Liver (tissue), 9 donors: ENCODE results near the gene DOCK9. TPM values are rescaled to one million over a fixed set of nuclear protein-coding genes. Genes with fewer than 3 reads are reported as not detected.

Experiments
- DNase-seq: peaks from one replicate; pipeline ENCODE4 v3.0.0-alpha.2; 2017; ENCODE audit warnings: low spot score
- H3K27ac ChIP-seq, 2 donors: one replicate each; pipeline ENCODE4 v1.7.0; 2013; ENCODE audit warnings: inconsistent platforms in 2 of 2, low read length in 2 of 2, control low read depth in 1 of 2, low read depth in 1 of 2, mild to moderate bottlenecking in 1 of 2
- H3K27me3 ChIP-seq, 4 donors: one replicate each; pipeline versions ENCODE4 v1.6.1 to v1.7.0; 2013; ENCODE audit warnings: low read length in 3 of 4, inconsistent platforms in 1 of 4, mild to moderate bottlenecking in 1 of 4, moderate library complexity in 1 of 4; ENCODE audit not compliant: control insufficient read depth in 4 of 4, insufficient read depth in 4 of 4
- H3K36me3 ChIP-seq, 4 donors: one replicate each; pipeline versions ENCODE4 v1.6.1 to v1.7.0; 2013; ENCODE audit warnings: low read length in 3 of 4, mild to moderate bottlenecking in 3 of 4, low read depth in 1 of 4, moderate library complexity in 1 of 4; ENCODE audit not compliant: control insufficient read depth in 4 of 4, insufficient read depth in 3 of 4
- H3K4me1 ChIP-seq, 4 donors: one replicate each; pipeline versions ENCODE4 v1.6.1 to v1.7.0; 2013; ENCODE audit warnings: low read length in 3 of 4, mild to moderate bottlenecking in 3 of 4, moderate library complexity in 1 of 4; ENCODE audit not compliant: control insufficient read depth in 4 of 4, insufficient read depth in 4 of 4
- H3K4me3 ChIP-seq, 3 donors: one replicate each; pipeline versions ENCODE4 v1.6.1 to v1.7.0; 2013; ENCODE audit warnings: low read length in 3 of 3, control low read depth in 1 of 3, low read depth in 1 of 3, mild to moderate bottlenecking in 1 of 3
- H3K9ac ChIP-seq, 2 donors: one replicate each; pipeline ENCODE4 v1.7.0; 2013; ENCODE audit warnings: low read length in 2 of 2, mild to moderate bottlenecking in 2 of 2, moderate library complexity in 2 of 2, control low read depth in 1 of 2, low read depth in 1 of 2
- H3K9me3 ChIP-seq, 4 donors: one replicate each; pipeline versions ENCODE4 v1.6.1 to v1.7.0; 2013; ENCODE audit warnings: low read length in 3 of 4; ENCODE audit not compliant: control insufficient read depth in 4 of 4
- EGR1 ChIP-seq, 2 donors: IDR thresholded peaks; 2 replicates each; pipeline ENCODE4 v1.6.1; 2016 to 2018; ENCODE audit warnings: antibody characterized with exemption in 2 of 2, low read depth in 2 of 2
- FOXA1 ChIP-seq: IDR thresholded peaks from 2 replicates; pipeline ENCODE4 v1.6.1; 2016; ENCODE audit warnings: antibody characterized with exemption
- FOXA2 ChIP-seq: IDR thresholded peaks from 2 replicates; pipeline ENCODE4 v1.6.1; 2016; ENCODE audit warnings: antibody characterized with exemption
- GABPA ChIP-seq, 2 donors: IDR thresholded peaks in 1 of 2; conservative IDR thresholded peaks in 1 of 2; 2 replicates each; pipeline ENCODE4 v1.6.1; 2016; ENCODE audit warnings: antibody characterized with exemption in 2 of 2, mild to moderate bottlenecking in 1 of 2, moderate library complexity in 1 of 2
- HNF4G ChIP-seq: IDR thresholded peaks from 2 replicates; pipeline ENCODE4 v1.6.1; 2016; ENCODE audit warnings: antibody characterized with exemption
- RAD21 ChIP-seq, 2 donors: IDR thresholded peaks; 2 replicates each; pipeline ENCODE4 v1.6.1; 2016; ENCODE audit warnings: antibody characterized with exemption in 2 of 2, mild to moderate bottlenecking in 2 of 2
- RXRA ChIP-seq, 2 donors: IDR thresholded peaks; 2 replicates each; pipeline ENCODE4 v1.6.1; 2017 to 2018; ENCODE audit warnings: antibody characterized with exemption in 2 of 2, mild to moderate bottlenecking in 1 of 2
- TAF1 ChIP-seq: conservative IDR thresholded peaks from 2 replicates; pipeline ENCODE4 v1.6.1; 2016; ENCODE audit warnings: antibody characterized with exemption, mild to moderate bottlenecking
- WGBS: extraction: QIAGEN DNeasy Blood & Tissue Kit; methylation state at CpG from one replicate; pipeline ENCODE4 v1.1.7; 2013; 5-methylcytosine and 5-hydroxymethylcytosine counted together
- polyA plus RNA-seq, 2 donors: library from polyadenylated mRNA; stranded (reverse) in 1 of 2; unstranded in 1 of 2; fragments of 200-250 nt in 1 of 2; fragments of >200 nt in 1 of 2; fragmentation: Nextera tagmentation in 1 of 2; extraction: Ambion mirVana in 1 of 2; gene quantifications; one replicate each; pipeline versions ENCODE4 v1.2.1 to v1.2.3, GENCODE V29; 2013 to 2015
- total RNA-seq, 2 donors: library from RNA; depleted of rRNA; stranded (reverse); fragments of >200 nt; gene quantifications; one replicate each; pipeline ENCODE4 v1.2.3, GENCODE V29; 2014
- TF ChIP-seq, protein P1 (sequence below): IDR thresholded peaks from 2 replicates; pipeline ENCODE4 v1.6.1; 2016; ENCODE audit warnings: antibody characterized with exemption
- TF ChIP-seq, protein P2 (sequence below): IDR thresholded peaks from 2 replicates; pipeline ENCODE4 v1.6.1; 2016; ENCODE audit warnings: antibody characterized with exemption, mild to moderate bottlenecking
- TF ChIP-seq, protein P3 (sequence below): fragments of 150-350 bp; IDR thresholded peaks from 2 replicates; pipeline ENCODE4 v1.5.1; 2017; ENCODE audit warnings: improper control_type of control experiment, low read depth, low read length; ENCODE audit not compliant: missing input control
- TF ChIP-seq, protein P4 (sequence below): IDR thresholded peaks from 2 replicates; pipeline ENCODE4 v1.6.1; 2016; ENCODE audit warnings: antibody characterized with exemption
- donor health status: healthy.
- donor health status: healthy.
- donor health status: healthy.
- donor health status: healthy.
- donor health status: healthy.

The DOCK9 gene
- total and polyA plus RNA-seq, 4 donors = 5.4 to 31.3 (median 10.6) TPM

DNA sequence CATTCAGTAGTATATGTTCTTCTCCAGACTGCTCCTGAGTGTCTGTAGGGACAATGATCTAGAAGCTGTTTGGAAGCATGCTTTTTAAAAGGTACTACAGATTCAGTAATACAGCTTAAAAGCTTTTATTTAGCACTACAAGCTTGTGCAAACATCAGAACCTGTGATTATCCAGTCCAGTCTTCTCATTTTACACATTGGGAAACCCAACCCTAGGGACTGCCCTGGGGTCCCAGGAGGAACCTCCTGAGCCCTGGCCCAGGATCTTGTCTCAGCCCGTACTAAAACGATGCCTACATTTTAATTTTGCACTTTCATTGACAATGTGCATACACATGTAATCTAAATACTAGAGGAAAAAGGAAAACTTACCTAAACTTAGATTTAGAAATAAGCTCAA, 12.5 kb downstream of the DOCK9 start:
- Histone ChIP-seq H3K4me3 (no peak overlapping the region), H3K4me1 (no peaks in the 10 kb centered on the region), H3K27me3 (no peaks in the 10 kb centered on the region), H3K27ac (no peak overlapping the region), H3K36me3 (no peaks in the 10 kb centered on the region), H3K9me3 (no peaks in the 10 kb centered on the region), H3K9ac (no peak overlapping the region)
- TF ChIP-seq RAD21 (IDR thresholded peaks at IDR 0.05) (no peak), EGR1 (IDR thresholded peaks at IDR 0.05; ENCODE audit: low read depth in 2 of 2) (no peak)
- TF ChIP-seq, protein P1, sequence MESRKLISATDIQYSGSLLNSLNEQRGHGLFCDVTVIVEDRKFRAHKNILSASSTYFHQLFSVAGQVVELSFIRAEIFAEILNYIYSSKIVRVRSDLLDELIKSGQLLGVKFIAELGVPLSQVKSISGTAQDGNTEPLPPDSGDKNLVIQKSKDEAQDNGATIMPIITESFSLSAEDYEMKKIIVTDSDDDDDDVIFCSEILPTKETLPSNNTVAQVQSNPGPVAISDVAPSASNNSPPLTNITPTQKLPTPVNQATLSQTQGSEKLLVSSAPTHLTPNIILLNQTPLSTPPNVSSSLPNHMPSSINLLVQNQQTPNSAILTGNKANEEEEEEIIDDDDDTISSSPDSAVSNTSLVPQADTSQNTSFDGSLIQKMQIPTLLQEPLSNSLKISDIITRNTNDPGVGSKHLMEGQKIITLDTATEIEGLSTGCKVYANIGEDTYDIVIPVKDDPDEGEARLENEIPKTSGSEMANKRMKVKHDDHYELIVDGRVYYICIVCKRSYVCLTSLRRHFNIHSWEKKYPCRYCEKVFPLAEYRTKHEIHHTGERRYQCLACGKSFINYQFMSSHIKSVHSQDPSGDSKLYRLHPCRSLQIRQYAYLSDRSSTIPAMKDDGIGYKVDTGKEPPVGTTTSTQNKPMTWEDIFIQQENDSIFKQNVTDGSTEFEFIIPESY = no peak
- TF ChIP-seq, protein P2, sequence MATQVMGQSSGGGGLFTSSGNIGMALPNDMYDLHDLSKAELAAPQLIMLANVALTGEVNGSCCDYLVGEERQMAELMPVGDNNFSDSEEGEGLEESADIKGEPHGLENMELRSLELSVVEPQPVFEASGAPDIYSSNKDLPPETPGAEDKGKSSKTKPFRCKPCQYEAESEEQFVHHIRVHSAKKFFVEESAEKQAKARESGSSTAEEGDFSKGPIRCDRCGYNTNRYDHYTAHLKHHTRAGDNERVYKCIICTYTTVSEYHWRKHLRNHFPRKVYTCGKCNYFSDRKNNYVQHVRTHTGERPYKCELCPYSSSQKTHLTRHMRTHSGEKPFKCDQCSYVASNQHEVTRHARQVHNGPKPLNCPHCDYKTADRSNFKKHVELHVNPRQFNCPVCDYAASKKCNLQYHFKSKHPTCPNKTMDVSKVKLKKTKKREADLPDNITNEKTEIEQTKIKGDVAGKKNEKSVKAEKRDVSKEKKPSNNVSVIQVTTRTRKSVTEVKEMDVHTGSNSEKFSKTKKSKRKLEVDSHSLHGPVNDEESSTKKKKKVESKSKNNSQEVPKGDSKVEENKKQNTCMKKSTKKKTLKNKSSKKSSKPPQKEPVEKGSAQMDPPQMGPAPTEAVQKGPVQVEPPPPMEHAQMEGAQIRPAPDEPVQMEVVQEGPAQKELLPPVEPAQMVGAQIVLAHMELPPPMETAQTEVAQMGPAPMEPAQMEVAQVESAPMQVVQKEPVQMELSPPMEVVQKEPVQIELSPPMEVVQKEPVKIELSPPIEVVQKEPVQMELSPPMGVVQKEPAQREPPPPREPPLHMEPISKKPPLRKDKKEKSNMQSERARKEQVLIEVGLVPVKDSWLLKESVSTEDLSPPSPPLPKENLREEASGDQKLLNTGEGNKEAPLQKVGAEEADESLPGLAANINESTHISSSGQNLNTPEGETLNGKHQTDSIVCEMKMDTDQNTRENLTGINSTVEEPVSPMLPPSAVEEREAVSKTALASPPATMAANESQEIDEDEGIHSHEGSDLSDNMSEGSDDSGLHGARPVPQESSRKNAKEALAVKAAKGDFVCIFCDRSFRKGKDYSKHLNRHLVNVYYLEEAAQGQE = no peak
- WGBS = 90% methylated on average over 2 of the region's 2 CpGs
- no peak for DNase-seq

DNA sequence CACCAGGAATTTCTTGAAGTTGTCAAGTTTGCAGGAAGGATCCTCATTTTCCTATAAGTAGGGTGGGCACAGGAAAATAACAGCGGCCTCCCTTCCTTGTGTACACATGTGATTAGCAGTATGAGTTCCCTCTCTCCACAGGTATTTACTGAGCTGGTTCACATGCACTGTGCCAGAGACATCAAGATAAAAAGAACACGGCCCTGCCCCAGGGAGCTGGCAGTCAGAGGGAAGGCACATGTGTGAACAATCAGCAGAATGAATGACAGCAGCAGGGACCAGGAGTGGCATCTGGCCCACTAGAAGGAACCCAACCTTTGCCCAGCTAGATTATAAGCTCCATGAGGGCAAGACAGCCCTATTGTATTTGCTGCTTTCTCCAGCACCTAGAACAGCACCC, 13.9 kb downstream of the DOCK9 start:
- TF ChIP-seq RAD21 (IDR thresholded peaks at IDR 0.05) (no peak), GABPA (IDR thresholded peaks at IDR 0.05 in 1 of 2, conservative IDR thresholded peaks at IDR 0.05 in 1 of 2) (no peak), HNF4G (no peak), RXRA (IDR thresholded peaks at IDR 0.05) (no peak), TAF1 (no peak), FOXA2 (no peak), FOXA1 (no peak), EGR1 (IDR thresholded peaks at IDR 0.05; ENCODE audit: low read depth in 2 of 2) (no peak)
- TF ChIP-seq, protein P1 = no peak
- TF ChIP-seq, protein P3, sequence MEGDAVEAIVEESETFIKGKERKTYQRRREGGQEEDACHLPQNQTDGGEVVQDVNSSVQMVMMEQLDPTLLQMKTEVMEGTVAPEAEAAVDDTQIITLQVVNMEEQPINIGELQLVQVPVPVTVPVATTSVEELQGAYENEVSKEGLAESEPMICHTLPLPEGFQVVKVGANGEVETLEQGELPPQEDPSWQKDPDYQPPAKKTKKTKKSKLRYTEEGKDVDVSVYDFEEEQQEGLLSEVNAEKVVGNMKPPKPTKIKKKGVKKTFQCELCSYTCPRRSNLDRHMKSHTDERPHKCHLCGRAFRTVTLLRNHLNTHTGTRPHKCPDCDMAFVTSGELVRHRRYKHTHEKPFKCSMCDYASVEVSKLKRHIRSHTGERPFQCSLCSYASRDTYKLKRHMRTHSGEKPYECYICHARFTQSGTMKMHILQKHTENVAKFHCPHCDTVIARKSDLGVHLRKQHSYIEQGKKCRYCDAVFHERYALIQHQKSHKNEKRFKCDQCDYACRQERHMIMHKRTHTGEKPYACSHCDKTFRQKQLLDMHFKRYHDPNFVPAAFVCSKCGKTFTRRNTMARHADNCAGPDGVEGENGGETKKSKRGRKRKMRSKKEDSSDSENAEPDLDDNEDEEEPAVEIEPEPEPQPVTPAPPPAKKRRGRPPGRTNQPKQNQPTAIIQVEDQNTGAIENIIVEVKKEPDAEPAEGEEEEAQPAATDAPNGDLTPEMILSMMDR = no peak
- TF ChIP-seq, protein P4, sequence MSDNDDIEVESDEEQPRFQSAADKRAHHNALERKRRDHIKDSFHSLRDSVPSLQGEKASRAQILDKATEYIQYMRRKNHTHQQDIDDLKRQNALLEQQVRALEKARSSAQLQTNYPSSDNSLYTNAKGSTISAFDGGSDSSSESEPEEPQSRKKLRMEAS = no peak
- Histone ChIP-seq H3K4me3 (no peak overlapping the region), H3K27me3 (no peaks in the 10 kb centered on the region), H3K36me3 (no peaks in the 10 kb centered on the region), H3K4me1 (peaks cover 0 to 3% (median 0%) of the 10 kb centered on the region in 4 donors), H3K9ac (no peak overlapping the region), H3K27ac (no peak overlapping the region), H3K9me3 (no peaks in the 10 kb centered on the region)
- 58% methylated on average over 2 of the region's 2 CpGs for WGBS
- no peak for DNase-seq
